Stimulated activated naive B cell treated with anti-CD40 and anti-IgM and Interleukin-4, amounts not matched to agents 10 μg/mL and 1 μg/mL and 100 μg/mL, for 72 hours (primary cell): ENCODE results near the gene ICE2.
A peak's percentile ranks its signal among the peaks of the same experiment; 100 is the strongest.
"Not testable (repeated sequence)": the region's sequence is repeated elsewhere in the genome, so short reads cannot be mapped to it uniquely, and the experiment has no call there.

Experiments used
- ATAC-seq, 2 donors: fragments of 150-1000 bp; cut with Tn5 transposase; replicated peaks; 2 replicates each; pipeline ENCODE4 v1.10.0; 2021; ENCODE audit warnings: moderate library complexity in 1 of 2
- DNase-seq: peaks from one replicate; pipeline ENCODE4 v3.0.0; 2021
- H3K27ac Mint-ChIP-seq: one replicate; pipeline ENCODE4 v1.8.0; 2022; ENCODE audit warnings: mild to moderate bottlenecking, mixed read lengths
- H3K27me3 Mint-ChIP-seq, 2 donors: one replicate each; pipeline ENCODE4 v1.8.0; 2022; ENCODE audit warnings: mixed read lengths in 2 of 2
- H3K36me3 Mint-ChIP-seq, 2 donors: one replicate each; pipeline ENCODE4 v1.8.0; 2022; ENCODE audit warnings: mixed read lengths in 2 of 2, mild to moderate bottlenecking in 1 of 2
- H3K4me1 Mint-ChIP-seq, 2 donors: one replicate each; pipeline ENCODE4 v1.8.0; 2022; ENCODE audit warnings: mixed read lengths in 2 of 2, mild to moderate bottlenecking in 1 of 2
- H3K4me3 Mint-ChIP-seq, 2 donors: one replicate each; pipeline ENCODE4 v1.8.0; 2022; ENCODE audit warnings: mild to moderate bottlenecking in 2 of 2, mixed read lengths in 2 of 2, moderate library complexity in 1 of 2
- H3K9me3 Mint-ChIP-seq, 2 donors: one replicate each; pipeline ENCODE4 v1.8.0; 2022; ENCODE audit warnings: mixed read lengths in 2 of 2, mild to moderate bottlenecking in 1 of 2

ICE2 gene

GRCh38 chr15:60418096-60418495 lies 60.8 kb downstream of the ICE2 start:
- Mint-ChIP-seq H3K4me1 (no peaks in the 10 kb centered on the region), H3K9me3 (no peaks in the 10 kb centered on the region), H3K36me3 (peaks cover 22 to 23% of the 10 kb centered on the region in 2 donors), H3K27me3 (no peaks in the 10 kb centered on the region), H3K4me3 (no peak overlapping the region), H3K27ac (no peak overlapping the region)
- DNase-seq (no peak), ATAC-seq (no peak)

- H3K9me3 Mint-ChIP-seq: no peaks in the 10 kb centered on the region
Measured at GRCh38 chr15:60417112-60417511, 61.8 kb downstream of the ICE2 start.

GRCh38 chr15:60416484-60416883 lies 62.5 kb downstream of the ICE2 start:
- Mint-ChIP-seq H3K4me3 (no peak overlapping the region), H3K27ac (no peak overlapping the region), H3K9me3 (no peaks in the 10 kb centered on the region), H3K4me1 (no peaks in the 10 kb centered on the region), H3K36me3 (peaks cover 18 to 20% of the 10 kb centered on the region in 2 donors), H3K27me3 (no peaks in the 10 kb centered on the region)
- no peak for DNase-seq
- ATAC-seq: no peak

More at GRCh38 chr15:60417112-60417511, 61.8 kb downstream of the ICE2 start:
- ATAC-seq (no peak), DNase-seq (no peak)
- no peak overlapping the region for H3K27ac Mint-ChIP-seq
- H3K36me3 Mint-ChIP-seq: peaks cover 18 to 20% of the 10 kb centered on the region in 2 donors
- no peak overlapping the region for H3K4me3 Mint-ChIP-seq
- no peaks in the 10 kb centered on the region for H3K4me1 Mint-ChIP-seq
- H3K27me3 Mint-ChIP-seq: no peaks in the 10 kb centered on the region

- no peak overlapping the region for H3K4me3 Mint-ChIP-seq
- H3K9me3 Mint-ChIP-seq: no peaks in the 10 kb centered on the region
- no peak overlapping the region for H3K27ac Mint-ChIP-seq
- ATAC-seq: no peak
- H3K4me1 Mint-ChIP-seq: peaks cover 1 to 3% of the 10 kb centered on the region in 2 donors
- no peaks in the 10 kb centered on the region for H3K27me3 Mint-ChIP-seq
- H3K36me3 Mint-ChIP-seq: peaks cover 8 to 9% of the 10 kb centered on the region in 2 donors
- DNase-seq: no peak
Measured at GRCh38 chr15:60414016-60414682, 64.8 kb downstream of the ICE2 start.

GRCh38 chr15:60413231-60413824 lies 65.6 kb downstream of the ICE2 start:
- no peak for ATAC-seq
- Mint-ChIP-seq H3K27me3 (no peaks in the 10 kb centered on the region), H3K9me3 (no peaks in the 10 kb centered on the region)

GRCh38 chr15:60412807-60413206 lies 66.1 kb downstream of the ICE2 start:
- H3K36me3 Mint-ChIP-seq, H3K9me3 Mint-ChIP-seq, H3K27ac Mint-ChIP-seq, H3K4me3 Mint-ChIP-seq, DNase-seq, H3K27me3 Mint-ChIP-seq, ATAC-seq: not testable (repeated sequence)
- H3K4me1 Mint-ChIP-seq: peaks cover 8 to 15% of the 10 kb centered on the region in 2 donors

More at GRCh38 chr15:60413231-60413824, 65.6 kb downstream of the ICE2 start:
- Mint-ChIP-seq H3K4me1 (peaks cover 6 to 11% of the 10 kb centered on the region in 2 donors), H3K27ac (no peak overlapping the region), H3K4me3 (no peak overlapping the region), H3K36me3 (peaks cover 8 to 9% of the 10 kb centered on the region in 2 donors)
- no peak for DNase-seq

GRCh38 chr15:60411774-60412425 lies 67.0 kb downstream of the ICE2 start:
- H3K36me3 Mint-ChIP-seq: peaks cover 6 to 9% of the 10 kb centered on the region in 2 donors
- DNase-seq (no peak), ATAC-seq (no peak)
- H3K27me3 Mint-ChIP-seq: no peaks in the 10 kb centered on the region
- no peaks in the 10 kb centered on the region for H3K9me3 Mint-ChIP-seq
- peaks cover 8 to 15% of the 10 kb centered on the region in 2 donors for H3K4me1 Mint-ChIP-seq
- no peak overlapping the region for H3K4me3 Mint-ChIP-seq
- no peak overlapping the region for H3K27ac Mint-ChIP-seq

- not testable (repeated sequence) for H3K4me3 Mint-ChIP-seq, DNase-seq, H3K27me3 Mint-ChIP-seq, H3K27ac Mint-ChIP-seq, H3K36me3 Mint-ChIP-seq, H3K9me3 Mint-ChIP-seq, ATAC-seq
- H3K4me1 Mint-ChIP-seq: peaks cover 9 to 15% of the 10 kb centered on the region in 2 donors
Measured at GRCh38 chr15:60410350-60410749, 68.6 kb downstream of the ICE2 start.

- Mint-ChIP-seq H3K4me3 (no peak overlapping the region), H3K27me3 (no peaks in the 10 kb centered on the region), H3K27ac (no peak overlapping the region), H3K9me3 (no peaks in the 10 kb centered on the region), H3K36me3 (no peaks in the 10 kb centered on the region), H3K4me1 (peaks cover 9 to 15% of the 10 kb centered on the region in 2 donors)
- ATAC-seq: peak; percentile 75 to 80
- DNase-seq: no peak
Measured at GRCh38 chr15:60408463-60408981, 70.4 kb downstream of the ICE2 start.

- ATAC-seq: no peak
Measured at GRCh38 chr15:60407415-60407805, 71.5 kb downstream of the ICE2 start.

GRCh38 chr15:60406513-60407414 lies 72.2 kb downstream of the ICE2 start:
- Mint-ChIP-seq H3K27me3 (no peaks in the 10 kb centered on the region), H3K4me3 (no peak overlapping the region), H3K27ac (no peak overlapping the region), H3K4me1 (peaks cover 9 to 15% of the 10 kb centered on the region in 2 donors), H3K36me3 (no peaks in the 10 kb centered on the region), H3K9me3 (no peaks in the 10 kb centered on the region)
- no peak for DNase-seq
- no peak for ATAC-seq

More at GRCh38 chr15:60407415-60407805, 71.5 kb downstream of the ICE2 start:
- no peak overlapping the region for H3K4me3 Mint-ChIP-seq
- DNase-seq: no peak
- peaks cover 9 to 15% of the 10 kb centered on the region in 2 donors for H3K4me1 Mint-ChIP-seq
- no peaks in the 10 kb centered on the region for H3K27me3 Mint-ChIP-seq
- no peaks in the 10 kb centered on the region for H3K36me3 Mint-ChIP-seq
- H3K9me3 Mint-ChIP-seq: no peaks in the 10 kb centered on the region
- H3K27ac Mint-ChIP-seq: no peak overlapping the region

- H3K4me3 Mint-ChIP-seq: no peak overlapping the region
- no peak overlapping the region for H3K27ac Mint-ChIP-seq
- no peak for ATAC-seq
- no peaks in the 10 kb centered on the region for H3K36me3 Mint-ChIP-seq
- peaks cover 9 to 15% of the 10 kb centered on the region in 2 donors for H3K4me1 Mint-ChIP-seq
- H3K27me3 Mint-ChIP-seq: no peaks in the 10 kb centered on the region
- H3K9me3 Mint-ChIP-seq: no peaks in the 10 kb centered on the region
- no peak for DNase-seq
Measured at GRCh38 chr15:60405399-60405798, 73.5 kb downstream of the ICE2 start.

GRCh38 chr15:60404351-60404750 lies 74.6 kb downstream of the ICE2 start:
- H3K27me3 Mint-ChIP-seq, DNase-seq, H3K9me3 Mint-ChIP-seq, H3K27ac Mint-ChIP-seq, H3K36me3 Mint-ChIP-seq, ATAC-seq, H3K4me3 Mint-ChIP-seq: not testable (repeated sequence)
- peaks cover 10 to 17% of the 10 kb centered on the region in 2 donors for H3K4me1 Mint-ChIP-seq

- Mint-ChIP-seq H3K27me3 (no peaks in the 10 kb centered on the region), H3K27ac (no peak overlapping the region), H3K4me1 (peaks cover 19 to 28% of the 10 kb centered on the region in 2 donors), H3K9me3 (no peaks in the 10 kb centered on the region), H3K4me3 (no peak overlapping the region), H3K36me3 (peaks cover 6 to 12% of the 10 kb centered on the region in 2 donors)
- DNase-seq: no peak
- ATAC-seq: no peak
Measured at GRCh38 chr15:60400944-60401343, 78.0 kb downstream of the ICE2 start.
